ENCODE results near the gene MAL. TPM values are rescaled to one million over a fixed set of nuclear protein-coding genes. Genes with fewer than 3 reads are reported as not detected.

The MAL gene
- total RNA-seq, 6 donors from 2014 or later = 3.7 to 13.0 (median 5.0) TPM; not detected in 1

GRCh38 chr2:95057535-95058370, 32.2 kb downstream of the MAL start:
- DNase-seq (peak; percentile 12 to 48), ATAC-seq (ENCODE audit: low FRiP score in 2 of 2) (no peak)
- Histone ChIP-seq H3K4me1 (no peaks in the 10 kb centered on the region), H3K27ac (no peak overlapping the region), H3K9me3 (no peaks in the 10 kb centered on the region), H3K27me3 (no peaks in the 10 kb centered on the region), H3K4me3 (no peak overlapping the region), H3K36me3 (no peaks in the 10 kb centered on the region)
- 82 to 83% methylated on average over 23 to 28 of the region's 28 CpGs for WGBS, 2 donors
- TF ChIP-seq POLR2A (IDR thresholded peaks at IDR 0.05) = no peak
- no peak for TF ChIP-seq EP300 (IDR thresholded peaks at IDR 0.05)
- no peak for TF ChIP-seq POLR2AphosphoS5 (IDR thresholded peaks at IDR 0.05)
- TF ChIP-seq CTCF (IDR thresholded peaks at IDR 0.05) = no peak

GRCh38 chr2:95058466-95058988, 33.0 kb downstream of the MAL start:
- Histone ChIP-seq H3K9me3 (no peaks in the 10 kb centered on the region), H3K4me3 (no peak overlapping the region), H3K4me1 (no peaks in the 10 kb centered on the region), H3K27me3 (no peaks in the 10 kb centered on the region), H3K36me3 (no peaks in the 10 kb centered on the region), H3K27ac (no peak overlapping the region)
- TF ChIP-seq EP300 (IDR thresholded peaks at IDR 0.05) (no peak), POLR2A (IDR thresholded peaks at IDR 0.05) (no peak), POLR2AphosphoS5 (IDR thresholded peaks at IDR 0.05) (no peak), CTCF (IDR thresholded peaks at IDR 0.05) (no peak)
- DNase-seq = peak in 1 of 2 donors; percentile 16
- WGBS, 2 donors = 81 to 84% methylated on average over 8 to 9 of the region's 9 CpGs
- ATAC-seq (ENCODE audit: low FRiP score in 2 of 2) = no peak

- WGBS, 2 donors = 57 to 63% methylated on average over 9 to 11 of the region's 11 CpGs
- DNase-seq (peak; percentile 19 to 60), ATAC-seq (ENCODE audit: low FRiP score in 2 of 2) (no peak)
- Histone ChIP-seq H3K27ac (no peak overlapping the region), H3K36me3 (no peaks in the 10 kb centered on the region), H3K4me1 (no peaks in the 10 kb centered on the region), H3K9me3 (no peaks in the 10 kb centered on the region), H3K27me3 (no peaks in the 10 kb centered on the region), H3K4me3 (no peak overlapping the region)
- TF ChIP-seq POLR2AphosphoS5 (IDR thresholded peaks at IDR 0.05) (no peak), CTCF (IDR thresholded peaks at IDR 0.05) (no peak), EP300 (IDR thresholded peaks at IDR 0.05) (no peak), POLR2A (IDR thresholded peaks at IDR 0.05) (no peak)
These were observed 33.6 kb downstream of the MAL start for GRCh38 chr2:95058989-95059641.

GRCh38 chr2:95059656-95060370, 34.3 kb downstream of the MAL start:
- no peak overlapping the region for H3K27ac ChIP-seq
- TF ChIP-seq EP300 (IDR thresholded peaks at IDR 0.05) = no peak
- TF ChIP-seq POLR2AphosphoS5 (IDR thresholded peaks at IDR 0.05) = no peak
- no peak for TF ChIP-seq POLR2A (IDR thresholded peaks at IDR 0.05)
- H3K36me3 ChIP-seq = no peaks in the 10 kb centered on the region
- no peak for ATAC-seq (ENCODE audit: low FRiP score in 2 of 2)
- H3K4me1 ChIP-seq = no peaks in the 10 kb centered on the region
- WGBS, 2 donors = 71 to 73% methylated on average over 6 to 12 of the region's 12 CpGs
- H3K4me3 ChIP-seq = no peak overlapping the region
- peak in 1 of 2 donors; percentile 15 for DNase-seq
- no peaks in the 10 kb centered on the region for H3K27me3 ChIP-seq
- no peaks in the 10 kb centered on the region for H3K9me3 ChIP-seq

Measured in upper lobe of left lung (tissue), 6 donors.